SK-N-SH (cell line): ENCODE results near the gene MAP3K8. TPM values are rescaled to one million over a fixed set of nuclear protein-coding genes. Genes with fewer than 3 reads are reported as not detected.
A peak's percentile ranks its signal among the peaks of the same experiment; 100 is the strongest.

ENCODE experiments used
- CTCF ChIA-PET: fragments of 300-600, 350-600 bp; formaldehyde crosslinking; extraction: SDS; loops from one replicate; lab custom pipeline; 2021; lab: Yijun Ruan, JAX
- POLR2A ChIA-PET: fragments of 350-600 bp; sonication (Branson Sonifier 250); formaldehyde crosslinking; extraction: SDS; loops from one replicate; lab custom pipeline; 2020; ENCODE audit warnings: antibody characterized with exemption, inconsistent platforms; lab: Yijun Ruan, JAX
- DNase-seq: peaks from one replicate; pipeline ENCODE4 v3.0.0; 2012
- H2AFZ ChIP-seq: fragments of 200-600 bp; sonication (generic); 2 replicates; pipeline ENCODE4 v1.8.1; 2016; ENCODE audit warnings: antibody characterized with exemption, mild to moderate bottlenecking, low read depth
- H3F3A ChIP-seq: fragments of 200-600 bp; sonication (generic); replicated peaks from 2 replicates; pipeline ENCODE3; 2016; ENCODE audit warnings: antibody characterized with exemption, mild to moderate bottlenecking; ENCODE audit not compliant: insufficient read depth
- H3K27ac ChIP-seq, 2 experiments: fragments of 200-500 bp in 1 of 2; fragments of 200-600 bp in 1 of 2; sonication (Bioruptor generic) in 1 of 2; sonication (generic), shearing (Covaris generic) in 1 of 2; 2 replicates each; pipeline versions ENCODE4 v1.5.1 to v1.6.1; 2014 to 2016; ENCODE audit warnings: low read depth in 2 of 2, inconsistent platforms in 1 of 2, low read length in 1 of 2, mild to moderate bottlenecking in 1 of 2, mixed read lengths in 1 of 2
- H3K27me3 ChIP-seq: fragments of 200-600 bp; sonication (generic), shearing (Covaris generic); 2 replicates; pipeline ENCODE4 v1.6.1; 2016; ENCODE audit warnings: mixed run types; ENCODE audit not compliant: insufficient read depth
- H3K36me3 ChIP-seq, 2 experiments: fragments of 200-500 bp in 1 of 2; fragments of 200-600 bp in 1 of 2; sonication (Bioruptor generic) in 1 of 2; sonication (generic) in 1 of 2; replicated peaks in 1 of 2; 2 replicates each; pipeline versions ENCODE3 to v1.5.1; 2014 to 2016; ENCODE audit warnings: low read length in 1 of 2, mild to moderate bottlenecking in 1 of 2; ENCODE audit not compliant: insufficient read depth in 2 of 2, control insufficient read depth in 1 of 2
- H3K4me1 ChIP-seq, 2 experiments: fragments of 200-500 bp in 1 of 2; fragments of 200-600 bp in 1 of 2; sonication (Bioruptor generic) in 1 of 2; sonication (generic), shearing (Covaris generic) in 1 of 2; 2 replicates each; pipeline versions ENCODE4 v1.5.1 to v1.6.1; 2014 to 2016; ENCODE audit warnings: low read depth in 1 of 2, low read length in 1 of 2, mixed run types in 1 of 2; ENCODE audit not compliant: insufficient read depth in 2 of 2, control insufficient read depth in 1 of 2
- H3K4me2 ChIP-seq: fragments of 200-600 bp; sonication (generic), shearing (Covaris generic); 2 replicates; pipeline ENCODE4 v1.6.1; 2017; ENCODE audit warnings: mixed run types
- H3K4me3 ChIP-seq, 2 experiments: fragments of 200-500 bp in 1 of 2; fragments of 200-600 bp in 1 of 2; sonication (Bioruptor generic) in 1 of 2; sonication (generic), shearing (Covaris generic) in 1 of 2; 2 replicates each; pipeline versions ENCODE4 v1.5.1 to v1.8.1; 2014 to 2016; ENCODE audit warnings: low read depth in 2 of 2, inconsistent platforms in 1 of 2, low read length in 1 of 2, mild to moderate bottlenecking in 1 of 2, mixed read lengths in 1 of 2, moderate library complexity in 1 of 2
- H3K79me2 ChIP-seq: fragments of 200-600 bp; sonication (generic); 2 replicates; pipeline ENCODE4 v1.8.1; 2017; ENCODE audit warnings: mild to moderate bottlenecking; ENCODE audit not compliant: insufficient read depth
- H3K9ac ChIP-seq: fragments of 200-600 bp; sonication (generic); 2 replicates; pipeline ENCODE4 v1.6.1; 2017; ENCODE audit warnings: mixed run types
- H3K9me2 ChIP-seq: fragments of 200-600 bp; sonication (generic); 2 replicates; pipeline ENCODE4 v1.6.1; 2017; ENCODE audit warnings: mixed run types
- H3K9me3 ChIP-seq: fragments of 200-600 bp; sonication (generic); 2 replicates; pipeline ENCODE4 v1.6.1; 2017; ENCODE audit warnings: mixed run types, mild to moderate bottlenecking, moderate library complexity
- H4K20me1 ChIP-seq: fragments of 200-600 bp; sonication (generic); 2 replicates; pipeline ENCODE4 v1.6.1; 2017; ENCODE audit warnings: mild to moderate bottlenecking, mixed run types; ENCODE audit not compliant: insufficient read depth
- CHD2 ChIP-seq: fragments of 150-350 bp; IDR thresholded peaks from 2 replicates; pipeline ENCODE4 v1.6.1; 2018; ENCODE audit warnings: low read length; ENCODE audit not compliant: partially characterized antibody
- CTCF ChIP-seq: fragments of 200-600 bp; sonication (generic); IDR thresholded peaks from 2 replicates; pipeline ENCODE4 v1.6.1; 2017; ENCODE audit warnings: antibody characterized with exemption, mild to moderate bottlenecking, moderate library complexity
- ELF1 ChIP-seq: IDR thresholded peaks from 2 replicates; pipeline ENCODE4 v1.4.0; 2012
- EP300 ChIP-seq, 2 experiments: IDR thresholded peaks; 2 replicates each; pipeline versions ENCODE4 v1.4.0 to v1.6.1; 2012; ENCODE audit warnings: borderline replicate concordance in 1 of 2, low read depth in 1 of 2, low read length in 1 of 2
- FOSL2 ChIP-seq: IDR thresholded peaks from 2 replicates; pipeline ENCODE4 v1.4.0; 2012; ENCODE audit warnings: low read depth, mild to moderate bottlenecking, moderate library complexity, borderline replicate concordance
- GATA2 ChIP-seq: sonication (generic); formaldehyde crosslinking; IDR thresholded peaks from 2 replicates; pipeline ENCODE4 v1.5.0; 2020; ENCODE audit warnings: mild to moderate bottlenecking, missing genetic modification reagents
- JUND ChIP-seq: IDR thresholded peaks from 2 replicates; pipeline ENCODE4 v1.4.0; 2012
- MEF2A ChIP-seq: IDR thresholded peaks from 2 replicates; pipeline ENCODE4 v1.4.0; 2012; ENCODE audit warnings: low read depth, borderline replicate concordance
- NRF1 ChIP-seq: IDR thresholded peaks from 2 replicates; pipeline ENCODE4 v1.6.1; 2012; ENCODE audit warnings: low read depth, mild to moderate bottlenecking, low read length
- PBX3 ChIP-seq: IDR thresholded peaks from 2 replicates; pipeline ENCODE4; 2012
- RAD21 ChIP-seq: IDR thresholded peaks from 2 replicates; pipeline ENCODE4 v1.6.1; 2012; ENCODE audit warnings: mild to moderate bottlenecking, low read length
- RCOR1 ChIP-seq: fragments of 150-350 bp; IDR thresholded peaks from 2 replicates; pipeline ENCODE4 v1.6.1; 2017; ENCODE audit warnings: antibody characterized with exemption, low read length
- REST ChIP-seq: IDR thresholded peaks from 2 replicates; pipeline ENCODE4 v1.6.1; 2012; ENCODE audit warnings: mild to moderate bottlenecking, low read depth, low read length, moderate library complexity
- RFX5 ChIP-seq: IDR thresholded peaks from 2 replicates; pipeline ENCODE4 v1.6.1; 2012; ENCODE audit warnings: mild to moderate bottlenecking, improper control_type of control experiment, low read length
- RXRA ChIP-seq: IDR thresholded peaks from 2 replicates; pipeline ENCODE4 v1.4.0; 2012; ENCODE audit warnings: low read depth, mild to moderate bottlenecking, borderline replicate concordance
- SIN3A ChIP-seq: IDR thresholded peaks from 2 replicates; pipeline ENCODE4 v1.6.1; 2012; ENCODE audit warnings: low read depth, mild to moderate bottlenecking, low read length, moderate library complexity, borderline replicate concordance
- TEAD4 ChIP-seq: IDR thresholded peaks from 2 replicates; pipeline ENCODE4 v1.4.0; 2012; ENCODE audit warnings: mild to moderate bottlenecking, borderline replicate concordance; ENCODE audit not compliant: insufficient read depth
- USF1 ChIP-seq: IDR thresholded peaks from 2 replicates; pipeline ENCODE4 v1.4.0; 2012; ENCODE audit warnings: low read depth, borderline replicate concordance
- WGBS: methylation state at CpG from one replicate; pipeline ENCODE4 v1.1.6; 2017; ENCODE audit warnings: low lambda C conversion rate; 5-methylcytosine and 5-hydroxymethylcytosine counted together
- polyA plus RNA-seq, 3 experiments: library from polyadenylated mRNA; depleted of rRNA; stranded (reverse); fragments of >200 nt; gene quantifications; 2 replicates each; pipeline ENCODE4 v1.2.3, GENCODE V29; 2012

MAP3K8 gene
- polyA plus RNA-seq, 1 of the 3 experiments (the other 2 are of a cell fraction), result 3.7 TPM

GRCh38 chr10:30438021-30438850 lies 4.3 kb downstream of the MAP3K8 start:
- H3K4me1 ChIP-seq, result peaks cover 19 to 26% of the 10 kb centered on the region in 2 experiments; a peak in 3 of 4 replicates
- peaks cover 32% of the 10 kb centered on the region for H3K79me2 ChIP-seq
- no peaks in the 10 kb centered on the region for H4K20me1 ChIP-seq
- DNase-seq, result no peak
- H3K9ac ChIP-seq, result no peak overlapping the region
- no peaks in the 10 kb centered on the region for H3K27me3 ChIP-seq
- H3K27ac ChIP-seq, result peak overlapping the region in 1 of 2 experiments; percentile 64; a peak in 2 of 4 replicates
- peak; percentile 10; the same call in 1 of the 2 replicates for TF ChIP-seq FOSL2
- TF ChIP-seq EP300 (IDR thresholded peaks at IDR 0.05; ENCODE audit: borderline replicate concordance in 1 of 2, low read depth in 1 of 2, low read length in 1 of 2), result no peak
- no peaks in the 10 kb centered on the region for H3K9me2 ChIP-seq
- H3F3A ChIP-seq, result peaks cover 19% of the 10 kb centered on the region
- H3K9me3 ChIP-seq, result no peaks in the 10 kb centered on the region
- ChIA-PET POLR2A (no interaction called here), CTCF (interaction anchor here (0.9 to 2.1 kb wide), 4 partner anchors 24 to 153 kb away, joined by 3 to 6 read pairs (median 3); no protein-coding TSS in a partner anchor)
- peaks cover 12% of the 10 kb centered on the region in 2 experiments for H3K36me3 ChIP-seq
- no peak overlapping the region; a peak in 1 of 4 replicates for H3K4me3 ChIP-seq
- peak overlapping the region; percentile 92 for H3K4me2 ChIP-seq
- no peak overlapping the region for H2AFZ ChIP-seq
- 57% methylated on average over 5 of the region's 5 CpGs for WGBS

- H3K36me3 ChIP-seq, result peaks cover 12 to 13% of the 10 kb centered on the region in 2 experiments
- no peak for DNase-seq
- peaks cover 24% of the 10 kb centered on the region for H3K79me2 ChIP-seq
- no peak overlapping the region for H3K9ac ChIP-seq
- WGBS, result 95% methylated on average over 3 of the region's 3 CpGs
- no peaks in the 10 kb centered on the region for H3K27me3 ChIP-seq
- H3K9me2 ChIP-seq, result no peaks in the 10 kb centered on the region
- peaks cover 13 to 26% of the 10 kb centered on the region in 2 experiments; a peak in 3 of 4 replicates for H3K4me1 ChIP-seq
- no peak overlapping the region for H3K27ac ChIP-seq
- no peak overlapping the region for H2AFZ ChIP-seq
- POLR2A ChIA-PET, result no interaction called here
- no peak for TF ChIP-seq PBX3
- no peak for TF ChIP-seq GATA2 (CRISPR knock-in tag)
- TF ChIP-seq CTCF, result no peak
- TF ChIP-seq MEF2A, result no peak
- TF ChIP-seq ELF1, result no peak
- no peak for TF ChIP-seq CHD2
- TF ChIP-seq USF1, result no peak
- no peak for TF ChIP-seq FOSL2
- no peak for TF ChIP-seq JUND
- no peak for TF ChIP-seq EP300 (IDR thresholded peaks at IDR 0.05; ENCODE audit: borderline replicate concordance in 1 of 2, low read depth in 1 of 2, low read length in 1 of 2)
- TF ChIP-seq RFX5, result no peak
- no peak for TF ChIP-seq TEAD4
- TF ChIP-seq REST, result no peak
- no peak for TF ChIP-seq SIN3A
- no peak for TF ChIP-seq NRF1
- no peak for TF ChIP-seq RAD21
- no peak for TF ChIP-seq RXRA
- TF ChIP-seq RCOR1, result no peak
- TF ChIP-seq, all 33 proteins: peak for 0
- CTCF ChIA-PET, result interaction anchor here (1.8 kb wide), 1 partner anchor 151 kb away, joined by 5 read pairs; no protein-coding TSS in a partner anchor
- Histone ChIP-seq H3K4me3 (no peak overlapping the region), H4K20me1 (no peaks in the 10 kb centered on the region), H3K9me3 (no peaks in the 10 kb centered on the region), H3F3A (peaks cover 15% of the 10 kb centered on the region), H3K4me2 (no peak overlapping the region)
Measured at GRCh38 chr10:30439931-30440330, 5.9 kb downstream of the MAP3K8 start.
